IPS-NIHi11 (cell line): ENCODE measurements around the gene APIP.

Experiments
- DNase-seq: peaks from one replicate; pipeline ENCODE4 v3.0.0; 2012; ENCODE audit warnings: mixed read lengths, low spot score

APIP gene

GRCh38 chr11:34887260-34887659, 28.9 kb downstream of the APIP start:
- no peak for DNase-seq

GRCh38 chr11:34886609-34887008, 29.6 kb downstream of the APIP start:
- DNase-seq = no peak

- no peak for DNase-seq
Measured at GRCh38 chr11:34881900-34882299, 34.3 kb downstream of the APIP start.

GRCh38 chr11:34877375-34877975, 38.7 kb downstream of the APIP start:
- DNase-seq = no peak

- DNase-seq = no peak
Measured at GRCh38 chr11:34874202-34874601, 42.0 kb downstream of the APIP start.

GRCh38 chr11:34870548-34871196, 45.5 kb downstream of the APIP start:
- DNase-seq = no peak

GRCh38 chr11:34869425-34869824, 46.8 kb downstream of the APIP start:
- DNase-seq = peak; percentile 45

- DNase-seq = no peak
Measured at GRCh38 chr11:34866375-34866774, 49.8 kb downstream of the APIP start.

GRCh38 chr11:34865261-34865660, 50.9 kb downstream of the APIP start:
- no peak for DNase-seq

- DNase-seq = no peak
Measured at GRCh38 chr11:34864424-34864823, 51.8 kb downstream of the APIP start.

- no peak for DNase-seq
Measured at GRCh38 chr11:34863048-34863447, 53.1 kb downstream of the APIP start.

GRCh38 chr11:34860518-34860917, 55.7 kb downstream of the APIP start:
- DNase-seq = no peak

- peak; percentile 19 for DNase-seq
Measured at GRCh38 chr11:34860034-34860433, 56.1 kb downstream of the APIP start.

GRCh38 chr11:34859496-34859895, 56.7 kb downstream of the APIP start:
- DNase-seq = no peak

- DNase-seq = no peak
Measured at GRCh38 chr11:34857463-34857862, 58.7 kb downstream of the APIP start.

GRCh38 chr11:34856251-34856650, 59.9 kb downstream of the APIP start:
- no peak for DNase-seq

- DNase-seq = peak; percentile 23
Measured at GRCh38 chr11:34855754-34856095, 60.5 kb downstream of the APIP start.

GRCh38 chr11:34855021-34855753, 61.0 kb downstream of the APIP start:
- no peak for DNase-seq

- no peak for DNase-seq
Measured at GRCh38 chr11:34851916-34852315, 64.3 kb downstream of the APIP start.

GRCh38 chr11:34850334-34850733, 65.8 kb downstream of the APIP start:
- DNase-seq = no peak

GRCh38 chr11:34846467-34846866, 69.7 kb downstream of the APIP start:
- no peak for DNase-seq

GRCh38 chr11:34844463-34845112, 71.6 kb downstream of the APIP start:
- DNase-seq = no peak

- DNase-seq = no peak
Measured at GRCh38 chr11:34843271-34843670, 72.9 kb downstream of the APIP start.
